Stomach (tissue), 4 donors: ENCODE data around the gene YPEL1.

Experiments used
- POLR2A ChIP-seq, 4 donors: fragments of 450-650 bp; IDR thresholded peaks; one replicate each; pipeline ENCODE4 v1.6.1; 2016; ENCODE audit warnings: antibody characterized with exemption in 4 of 4, control low read depth in 2 of 4, mild to moderate bottlenecking in 1 of 4, moderate library complexity in 1 of 4
- POLR2AphosphoS5 ChIP-seq, 3 donors: sonication (generic); formaldehyde crosslinking; IDR thresholded peaks; one replicate each; pipeline ENCODE4 v1.6.1; 2016; ENCODE audit warnings: antibody characterized with exemption in 3 of 3
- TF ChIP-seq, protein P1 (sequence below), 7 experiments: fragments of 450-650 bp in 4 of 7; fragments of 200-600 bp in 3 of 7; sonication (generic) in 3 of 7; IDR thresholded peaks; one replicate each; pipeline ENCODE4 v1.5.1; 2016 to 2019; ENCODE audit warnings: antibody characterized with exemption in 7 of 7, control low read depth in 2 of 7, mild to moderate bottlenecking in 1 of 7

DNA sequence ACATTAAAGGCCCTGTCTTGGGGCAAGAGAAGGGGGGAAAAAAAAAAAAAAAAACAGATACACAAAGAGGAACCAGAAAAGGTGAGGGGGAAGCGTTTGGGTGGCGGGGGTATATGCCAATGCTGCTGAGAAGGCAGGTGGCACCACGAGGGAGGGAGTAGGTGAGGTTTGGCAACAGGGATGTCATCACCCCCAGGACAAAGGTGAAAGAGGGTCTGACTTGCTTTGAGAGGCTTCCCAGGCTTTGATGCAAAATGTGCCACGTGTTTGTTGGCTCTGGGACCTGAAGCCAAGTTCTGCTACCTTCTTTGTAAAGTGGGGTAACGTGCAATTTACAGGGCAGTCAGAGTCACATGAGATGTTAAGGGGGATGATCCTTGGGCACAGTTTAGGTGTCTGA, 4.1 kb downstream of the YPEL1 start:
- TF ChIP-seq POLR2A (IDR thresholded peaks at IDR 0.05) = no peak
- TF ChIP-seq, protein P1, sequence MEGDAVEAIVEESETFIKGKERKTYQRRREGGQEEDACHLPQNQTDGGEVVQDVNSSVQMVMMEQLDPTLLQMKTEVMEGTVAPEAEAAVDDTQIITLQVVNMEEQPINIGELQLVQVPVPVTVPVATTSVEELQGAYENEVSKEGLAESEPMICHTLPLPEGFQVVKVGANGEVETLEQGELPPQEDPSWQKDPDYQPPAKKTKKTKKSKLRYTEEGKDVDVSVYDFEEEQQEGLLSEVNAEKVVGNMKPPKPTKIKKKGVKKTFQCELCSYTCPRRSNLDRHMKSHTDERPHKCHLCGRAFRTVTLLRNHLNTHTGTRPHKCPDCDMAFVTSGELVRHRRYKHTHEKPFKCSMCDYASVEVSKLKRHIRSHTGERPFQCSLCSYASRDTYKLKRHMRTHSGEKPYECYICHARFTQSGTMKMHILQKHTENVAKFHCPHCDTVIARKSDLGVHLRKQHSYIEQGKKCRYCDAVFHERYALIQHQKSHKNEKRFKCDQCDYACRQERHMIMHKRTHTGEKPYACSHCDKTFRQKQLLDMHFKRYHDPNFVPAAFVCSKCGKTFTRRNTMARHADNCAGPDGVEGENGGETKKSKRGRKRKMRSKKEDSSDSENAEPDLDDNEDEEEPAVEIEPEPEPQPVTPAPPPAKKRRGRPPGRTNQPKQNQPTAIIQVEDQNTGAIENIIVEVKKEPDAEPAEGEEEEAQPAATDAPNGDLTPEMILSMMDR (IDR thresholded peaks at IDR 0.05) = no peak
- TF ChIP-seq POLR2AphosphoS5 (IDR thresholded peaks at IDR 0.05) = no peak
